Neural cell (in vitro differentiated cells): ENCODE data around the gene TTLL5. TPM values are rescaled to one million over a fixed set of nuclear protein-coding genes. Genes with fewer than 3 reads are reported as not detected.

Experiments
- H2AFZ ChIP-seq: fragments of 200-600, 300-800 bp; sonication (generic), shearing (Covaris generic); 2 replicates; pipeline ENCODE4 v1.6.0; 2014; ENCODE audit warnings: low read depth, mild to moderate bottlenecking, antibody characterized with exemption, low read length, moderate library complexity
- H3F3A ChIP-seq: fragments of 200-600 bp; shearing (Covaris generic); 2 replicates; pipeline ENCODE4 v1.6.1; 2016; ENCODE audit warnings: mild to moderate bottlenecking, moderate library complexity, mixed read lengths, antibody characterized with exemption, low read length; ENCODE audit not compliant: insufficient read depth, poor library complexity, severe bottlenecking
- H3K27ac ChIP-seq: fragments of 200-600, 300-800 bp; sonication (generic), shearing (Covaris generic); 2 replicates; pipeline ENCODE4 v1.5.1; 2014; ENCODE audit warnings: mild to moderate bottlenecking, low read length, moderate library complexity
- H3K27me3 ChIP-seq: fragments of 300-800, 200-600 bp; sonication (generic), shearing (Covaris generic); 2 replicates; pipeline ENCODE4 v1.6.0; 2014; ENCODE audit warnings: mild to moderate bottlenecking, low read depth, low read length, moderate library complexity; ENCODE audit not compliant: insufficient read depth
- H3K36me3 ChIP-seq: fragments of 300-800, 200-600 bp; sonication (generic), shearing (Covaris generic); 2 replicates; pipeline ENCODE4 v1.5.1; 2014; ENCODE audit warnings: mild to moderate bottlenecking, antibody characterized with exemption, low read length, moderate library complexity; ENCODE audit not compliant: insufficient read depth
- H3K4me2 ChIP-seq: fragments of 300-800, 200-600 bp; sonication (generic), shearing (Covaris generic); 2 replicates; pipeline ENCODE4 v1.6.0; 2014; ENCODE audit warnings: mild to moderate bottlenecking, low read length
- H3K4me3 ChIP-seq: fragments of 300-800, 200-600 bp; sonication (generic), shearing (Covaris generic); 2 replicates; pipeline ENCODE4 v1.5.1; 2014; ENCODE audit warnings: mild to moderate bottlenecking, low read length, moderate library complexity
- H3K79me2 ChIP-seq: fragments of 200-600 bp; shearing (Covaris generic); replicated peaks from 2 replicates; pipeline ENCODE4 v1.6.0; 2014; ENCODE audit warnings: mild to moderate bottlenecking, low read length, moderate library complexity; ENCODE audit not compliant: insufficient read depth
- H3K9ac ChIP-seq: fragments of 300-800, 200-600 bp; sonication (generic), shearing (Covaris generic); 2 replicates; pipeline ENCODE4 v1.6.1; 2016; ENCODE audit warnings: mild to moderate bottlenecking, low read length, mixed read lengths
- H3K9me2 ChIP-seq: fragments of 200-600 bp; shearing (Covaris generic); 2 replicates; pipeline ENCODE4 v1.6.1; 2016; ENCODE audit warnings: mild to moderate bottlenecking, low read length, mixed read lengths; ENCODE audit not compliant: insufficient read depth
- H3K9me3 ChIP-seq: fragments of 200-600, 300-800 bp; sonication (generic), shearing (Covaris generic); 2 replicates; pipeline ENCODE4 v1.6.1; 2016; ENCODE audit warnings: mild to moderate bottlenecking, mixed run types, low read length, moderate library complexity, mixed read lengths
- H4K20me1 ChIP-seq: fragments of 200-600 bp; shearing (Covaris generic); 2 replicates; pipeline ENCODE4 v1.6.1; 2016; ENCODE audit warnings: mild to moderate bottlenecking, mixed run types; ENCODE audit not compliant: insufficient read depth
- EP300 ChIP-seq: fragments of 450-650 bp; conservative IDR thresholded peaks from 2 replicates; pipeline ENCODE4 v1.6.1; 2014; ENCODE audit warnings: antibody characterized with exemption, mild to moderate bottlenecking, moderate library complexity; ENCODE audit not compliant: poor library complexity, severe bottlenecking
- EZH2 ChIP-seq: fragments of 200-600, 300-800 bp; shearing (Covaris generic), sonication (generic); IDR thresholded peaks from 2 replicates; pipeline ENCODE4 v1.6.1; 2014; ENCODE audit warnings: antibody characterized with exemption, low read length, borderline replicate concordance, mild to moderate bottlenecking; ENCODE audit not compliant: insufficient read depth, poor library complexity, severe bottlenecking
- MXI1 ChIP-seq: fragments of 450-650 bp; conservative IDR thresholded peaks from 2 replicates; pipeline ENCODE4 v1.6.1; 2014; ENCODE audit warnings: antibody characterized with exemption, mild to moderate bottlenecking; ENCODE audit not compliant: poor library complexity, severe bottlenecking
- POLR2AphosphoS5 ChIP-seq: IDR thresholded peaks from 2 replicates; pipeline ENCODE4 v1.6.1; 2012
- RAD21 ChIP-seq: fragments of 450-650 bp; conservative IDR thresholded peaks from 2 replicates; pipeline ENCODE4 v1.6.1; 2014; ENCODE audit warnings: antibody characterized with exemption, mild to moderate bottlenecking, moderate library complexity
- REST ChIP-seq: IDR thresholded peaks from 2 replicates; pipeline ENCODE4 v1.6.1; 2012; ENCODE audit warnings: borderline replicate concordance
- SMC3 ChIP-seq: fragments of 450-650 bp; conservative IDR thresholded peaks from 2 replicates; pipeline ENCODE4 v1.6.1; 2014; ENCODE audit warnings: antibody characterized with exemption, mild to moderate bottlenecking, moderate library complexity; ENCODE audit not compliant: poor library complexity
- TAF1 ChIP-seq: IDR thresholded peaks from 2 replicates; pipeline ENCODE4 v1.6.1; 2012; ENCODE audit warnings: low read depth
- polyA plus RNA-seq: library from polyadenylated mRNA; depleted of rRNA; stranded (reverse); fragments of >200 nt; gene quantifications from 2 replicates; pipeline ENCODE4 v1.2.3, GENCODE V29; 2014
- TF ChIP-seq, protein P1 (sequence below): fragments of 450-650 bp; IDR thresholded peaks from 2 replicates; pipeline ENCODE4 v1.5.1; 2014; ENCODE audit warnings: antibody characterized with exemption, mild to moderate bottlenecking, moderate library complexity; ENCODE audit not compliant: poor library complexity, severe bottlenecking

Gene TTLL5
- polyA plus RNA-seq, 1 donor from 2014 or later = 8.2 TPM

- no peak for TF ChIP-seq RAD21
- TF ChIP-seq EZH2 = no peak
- no peak for TF ChIP-seq POLR2AphosphoS5
Measured at GRCh38 chr14:75806352-75806832, 145.3 kb downstream of the TTLL5 start (continued).

DNA sequence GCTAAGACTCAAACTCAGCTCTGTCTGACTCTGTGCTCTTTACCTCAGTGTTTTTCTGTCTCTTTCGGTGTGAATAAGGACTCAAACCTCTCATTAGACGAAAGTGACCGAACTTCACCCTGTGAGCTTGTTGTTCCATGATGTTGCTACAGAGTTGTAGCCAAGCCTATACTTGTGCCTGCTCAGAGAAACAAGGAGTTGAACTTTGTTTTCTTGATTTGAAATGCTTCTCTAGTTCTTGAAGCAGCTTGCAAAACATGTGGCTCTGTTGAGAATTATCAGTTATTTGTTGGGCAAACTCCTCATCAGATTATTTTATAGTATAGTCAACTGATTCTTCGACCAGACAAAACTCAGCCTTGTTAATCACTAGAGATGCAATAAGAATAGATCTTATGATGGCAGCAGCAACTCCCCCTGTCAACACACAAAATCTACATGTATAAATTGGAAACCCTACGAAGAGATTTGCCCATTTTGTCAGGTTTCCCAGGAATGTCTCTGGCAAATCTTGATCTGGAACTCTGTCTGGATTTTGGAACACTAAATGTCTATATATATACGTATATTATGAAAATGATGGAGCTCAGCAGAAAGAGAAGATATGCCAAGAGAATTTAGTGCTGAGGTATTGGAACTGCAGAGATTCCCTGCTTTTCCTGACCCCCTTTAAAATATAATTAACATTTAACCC is 146.8 kb downstream of the TTLL5 start:
- Histone ChIP-seq H3F3A (no peaks in the 10 kb centered on the region), H2AFZ (no peak overlapping the region), H3K79me2 (no peaks in the 10 kb centered on the region), H4K20me1 (no peaks in the 10 kb centered on the region), H3K9ac (no peak overlapping the region), H3K27ac (no peak overlapping the region), H3K36me3 (no peaks in the 10 kb centered on the region), H3K4me3 (no peak overlapping the region), H3K9me3 (no peaks in the 10 kb centered on the region), H3K4me2 (no peak overlapping the region), H3K9me2 (no peaks in the 10 kb centered on the region), H3K27me3 (no peaks in the 10 kb centered on the region)
- TF ChIP-seq MXI1 = no peak
- TF ChIP-seq, protein P1, sequence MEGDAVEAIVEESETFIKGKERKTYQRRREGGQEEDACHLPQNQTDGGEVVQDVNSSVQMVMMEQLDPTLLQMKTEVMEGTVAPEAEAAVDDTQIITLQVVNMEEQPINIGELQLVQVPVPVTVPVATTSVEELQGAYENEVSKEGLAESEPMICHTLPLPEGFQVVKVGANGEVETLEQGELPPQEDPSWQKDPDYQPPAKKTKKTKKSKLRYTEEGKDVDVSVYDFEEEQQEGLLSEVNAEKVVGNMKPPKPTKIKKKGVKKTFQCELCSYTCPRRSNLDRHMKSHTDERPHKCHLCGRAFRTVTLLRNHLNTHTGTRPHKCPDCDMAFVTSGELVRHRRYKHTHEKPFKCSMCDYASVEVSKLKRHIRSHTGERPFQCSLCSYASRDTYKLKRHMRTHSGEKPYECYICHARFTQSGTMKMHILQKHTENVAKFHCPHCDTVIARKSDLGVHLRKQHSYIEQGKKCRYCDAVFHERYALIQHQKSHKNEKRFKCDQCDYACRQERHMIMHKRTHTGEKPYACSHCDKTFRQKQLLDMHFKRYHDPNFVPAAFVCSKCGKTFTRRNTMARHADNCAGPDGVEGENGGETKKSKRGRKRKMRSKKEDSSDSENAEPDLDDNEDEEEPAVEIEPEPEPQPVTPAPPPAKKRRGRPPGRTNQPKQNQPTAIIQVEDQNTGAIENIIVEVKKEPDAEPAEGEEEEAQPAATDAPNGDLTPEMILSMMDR = no peak
- no peak for TF ChIP-seq EP300
- no peak for TF ChIP-seq RAD21

GRCh38 chr14:75811136-75811829 is 150.2 kb downstream of the TTLL5 start:
- H3K9me2 ChIP-seq = no peaks in the 10 kb centered on the region
- H3K9me3 ChIP-seq = no peaks in the 10 kb centered on the region
- TF ChIP-seq REST (no peak), TAF1 (no peak), RAD21 (no peak), SMC3 (no peak), EZH2 (no peak), POLR2AphosphoS5 (no peak), EP300 (no peak), MXI1 (no peak)
- TF ChIP-seq, protein P1 = no peak
- H4K20me1 ChIP-seq = no peaks in the 10 kb centered on the region
- no peaks in the 10 kb centered on the region for H3K27me3 ChIP-seq
- H3F3A ChIP-seq = no peaks in the 10 kb centered on the region
- H3K79me2 ChIP-seq = no peaks in the 10 kb centered on the region
- no peaks in the 10 kb centered on the region for H3K36me3 ChIP-seq
- H2AFZ ChIP-seq = no peak overlapping the region
- no peak overlapping the region for H3K27ac ChIP-seq
- no peak overlapping the region for H3K9ac ChIP-seq
- no peak overlapping the region for H3K4me3 ChIP-seq
- H3K4me2 ChIP-seq = no peak overlapping the region
